ENCODE results near the gene AIFM3.
"Not testable (repeated sequence)": the region's sequence is repeated elsewhere in the genome, so short reads cannot be mapped to it uniquely, and the experiment has no call there.

Gene AIFM3

GRCh38 chr22:20992056-20992442 is 25.0 kb downstream of the AIFM3 start:
- no peak for DNase-seq

GRCh38 chr22:20992456-20993303 is 25.6 kb downstream of the AIFM3 start:
- DNase-seq: no peak

GRCh38 chr22:20993304-20994127 is 26.5 kb downstream of the AIFM3 start:
- DNase-seq: no peak

GRCh38 chr22:20994128-20994901 is 27.3 kb downstream of the AIFM3 start:
- DNase-seq: no peak

GRCh38 chr22:20994902-20995241 is 27.8 kb downstream of the AIFM3 start:
- no peak for DNase-seq

GRCh38 chr22:20995329-20996030 is 28.4 kb downstream of the AIFM3 start:
- no peak for DNase-seq

- no peak for DNase-seq
Measured at GRCh38 chr22:20996031-20996410, 29.0 kb downstream of the AIFM3 start.

GRCh38 chr22:20996598-20997535 is 29.8 kb downstream of the AIFM3 start:
- no peak for DNase-seq

- peak; percentile 17 for DNase-seq
Measured at GRCh38 chr22:20997536-20998257, 30.6 kb downstream of the AIFM3 start.

GRCh38 chr22:20998411-20999336 is 31.6 kb downstream of the AIFM3 start:
- DNase-seq: peak; percentile 23

GRCh38 chr22:20999350-21000206 is 32.5 kb downstream of the AIFM3 start:
- no peak for DNase-seq

- peak; percentile 24 for DNase-seq
Measured at GRCh38 chr22:21000207-21000986, 33.3 kb downstream of the AIFM3 start.

- DNase-seq: no peak
Measured at GRCh38 chr22:21000987-21001600, 34.0 kb downstream of the AIFM3 start.

- peak; percentile 98 for DNase-seq
Measured at GRCh38 chr22:21001601-21002325, 34.7 kb downstream of the AIFM3 start, which contains the start of gene THAP7. Gene THAP7, minus strand, starts transcription at chr22:21002118. Its CDS starts 207 bp downstream, at chr22:21001911.

GRCh38 chr22:21003782-21004181 is 36.7 kb downstream of the AIFM3 start:
- DNase-seq: no peak

GRCh38 chr22:21009208-21009607 is 42.2 kb downstream of the AIFM3 start:
- DNase-seq: not testable (repeated sequence)
